ENCODE measurements around the gene OR1J4. TPM values are rescaled to one million over a fixed set of nuclear protein-coding genes. Genes with fewer than 3 reads are reported as not detected.

The OR1J4 gene, protein sequence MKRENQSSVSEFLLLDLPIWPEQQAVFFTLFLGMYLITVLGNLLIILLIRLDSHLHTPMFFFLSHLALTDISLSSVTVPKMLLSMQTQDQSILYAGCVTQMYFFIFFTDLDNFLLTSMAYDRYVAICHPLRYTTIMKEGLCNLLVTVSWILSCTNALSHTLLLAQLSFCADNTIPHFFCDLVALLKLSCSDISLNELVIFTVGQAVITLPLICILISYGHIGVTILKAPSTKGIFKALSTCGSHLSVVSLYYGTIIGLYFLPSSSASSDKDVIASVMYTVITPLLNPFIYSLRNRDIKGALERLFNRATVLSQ
- total RNA-seq: not detected

DNA sequence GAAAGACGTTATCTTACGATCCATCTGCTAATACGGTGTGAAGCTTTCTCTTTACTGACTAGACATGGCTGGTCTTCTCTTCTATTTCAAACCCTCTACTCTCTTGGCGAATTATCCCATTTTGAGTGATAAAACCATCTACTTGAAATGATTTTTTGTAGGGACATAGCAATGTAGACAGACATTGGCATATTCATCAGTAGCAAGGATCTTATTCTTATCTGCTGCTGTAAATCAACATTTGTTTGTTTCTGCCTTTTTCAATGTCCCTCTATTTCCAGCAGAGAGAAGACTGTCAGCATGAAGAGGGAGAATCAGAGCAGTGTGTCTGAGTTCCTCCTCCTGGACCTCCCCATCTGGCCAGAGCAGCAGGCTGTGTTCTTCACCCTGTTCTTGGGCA, at the start of gene OR1J4:
Gene OR1J4, plus strand, starts transcription at position 301 of the 400 bp plus-strand sequence. Its CDS starts 0 bp downstream, at position 301.
- no peak for ATAC-seq

DNA sequence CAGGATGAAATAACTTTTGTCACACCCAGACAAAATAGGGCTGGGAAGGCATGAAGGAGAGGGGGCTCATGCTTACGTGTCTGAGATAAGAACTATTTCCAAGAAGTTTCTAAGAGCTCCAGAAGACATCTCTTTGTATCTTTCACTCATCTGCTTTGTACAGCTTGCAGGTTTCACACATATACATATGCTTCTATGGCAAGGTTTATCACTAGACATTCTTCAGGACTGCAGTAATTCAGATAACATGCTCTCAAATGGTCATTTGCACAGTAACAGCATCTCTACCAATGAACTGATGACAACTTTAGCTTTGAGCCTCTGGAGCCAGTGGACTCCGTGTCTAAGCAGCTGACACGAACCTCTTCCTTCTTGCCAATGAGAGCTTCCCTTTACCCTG, 44.4 kb upstream of the OR1J4 start:
- Histone ChIP-seq H3K4me1 (no peaks in the 10 kb centered on the region), H3K36me3 (no peaks in the 10 kb centered on the region), H3K9me3 (no peaks in the 10 kb centered on the region), H3K4me3 (no peak overlapping the region), H3K27ac (no peak overlapping the region), H3K27me3 (peaks cover 13% of the 10 kb centered on the region)
- ATAC-seq: no peak
- TF ChIP-seq EP300 (IDR thresholded peaks at IDR 0.05): no peak
- TF ChIP-seq, protein P1, sequence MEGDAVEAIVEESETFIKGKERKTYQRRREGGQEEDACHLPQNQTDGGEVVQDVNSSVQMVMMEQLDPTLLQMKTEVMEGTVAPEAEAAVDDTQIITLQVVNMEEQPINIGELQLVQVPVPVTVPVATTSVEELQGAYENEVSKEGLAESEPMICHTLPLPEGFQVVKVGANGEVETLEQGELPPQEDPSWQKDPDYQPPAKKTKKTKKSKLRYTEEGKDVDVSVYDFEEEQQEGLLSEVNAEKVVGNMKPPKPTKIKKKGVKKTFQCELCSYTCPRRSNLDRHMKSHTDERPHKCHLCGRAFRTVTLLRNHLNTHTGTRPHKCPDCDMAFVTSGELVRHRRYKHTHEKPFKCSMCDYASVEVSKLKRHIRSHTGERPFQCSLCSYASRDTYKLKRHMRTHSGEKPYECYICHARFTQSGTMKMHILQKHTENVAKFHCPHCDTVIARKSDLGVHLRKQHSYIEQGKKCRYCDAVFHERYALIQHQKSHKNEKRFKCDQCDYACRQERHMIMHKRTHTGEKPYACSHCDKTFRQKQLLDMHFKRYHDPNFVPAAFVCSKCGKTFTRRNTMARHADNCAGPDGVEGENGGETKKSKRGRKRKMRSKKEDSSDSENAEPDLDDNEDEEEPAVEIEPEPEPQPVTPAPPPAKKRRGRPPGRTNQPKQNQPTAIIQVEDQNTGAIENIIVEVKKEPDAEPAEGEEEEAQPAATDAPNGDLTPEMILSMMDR (IDR thresholded peaks at IDR 0.05): no peak
- TF ChIP-seq POLR2AphosphoS5 (IDR thresholded peaks at IDR 0.05): no peak
- TF ChIP-seq POLR2A (IDR thresholded peaks at IDR 0.05): no peak
- 37 to 79% methylated on average over 3 of the region's 3 CpGs for WGBS, 2 donors (ENCODE audit: low coverage in 1 of 2)

More for the DNA sequence above, at the start of gene OR1J4:
- no peak within 1 kb of the TSS for H3K4me3 ChIP-seq
- H3K36me3 ChIP-seq: no peaks in the 10 kb centered on the region
- no peak within 1 kb of the TSS for H3K27ac ChIP-seq
- no peaks in the 10 kb centered on the region for H3K9me3 ChIP-seq
- no peaks in the 10 kb centered on the region for H3K4me1 ChIP-seq
- H3K27me3 ChIP-seq: peaks cover 2% of the 10 kb centered on the region
- WGBS, 2 donors (ENCODE audit: low coverage in 1 of 2): 63 to 77% methylated on average over 4 of the region's 4 CpGs
- TF ChIP-seq, protein P1 (IDR thresholded peaks at IDR 0.05): no peak
- TF ChIP-seq EP300 (IDR thresholded peaks at IDR 0.05): no peak
- no peak for TF ChIP-seq POLR2A (IDR thresholded peaks at IDR 0.05)
- no peak for TF ChIP-seq POLR2AphosphoS5 (IDR thresholded peaks at IDR 0.05)

DNA sequence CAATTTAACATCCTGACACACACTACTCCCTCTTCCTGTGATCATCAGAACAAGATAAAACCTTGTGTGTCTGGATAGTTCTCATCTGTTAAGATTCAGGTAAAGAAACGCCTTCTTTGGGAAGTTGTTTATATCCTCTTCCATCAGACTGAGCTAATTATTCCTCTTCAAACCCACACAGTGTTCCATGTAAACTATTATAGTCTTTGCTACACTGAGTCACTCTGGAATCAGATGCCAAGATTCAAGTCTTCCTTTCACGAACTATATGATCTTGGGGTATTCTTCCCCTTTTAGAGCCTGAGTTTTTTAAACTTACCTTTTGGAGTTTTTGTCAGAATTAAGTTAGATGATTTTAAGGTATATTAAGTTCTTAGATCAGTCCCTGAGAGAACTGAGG, 43.2 kb upstream of the OR1J4 start:
- no peaks in the 10 kb centered on the region for H3K36me3 ChIP-seq

DNA sequence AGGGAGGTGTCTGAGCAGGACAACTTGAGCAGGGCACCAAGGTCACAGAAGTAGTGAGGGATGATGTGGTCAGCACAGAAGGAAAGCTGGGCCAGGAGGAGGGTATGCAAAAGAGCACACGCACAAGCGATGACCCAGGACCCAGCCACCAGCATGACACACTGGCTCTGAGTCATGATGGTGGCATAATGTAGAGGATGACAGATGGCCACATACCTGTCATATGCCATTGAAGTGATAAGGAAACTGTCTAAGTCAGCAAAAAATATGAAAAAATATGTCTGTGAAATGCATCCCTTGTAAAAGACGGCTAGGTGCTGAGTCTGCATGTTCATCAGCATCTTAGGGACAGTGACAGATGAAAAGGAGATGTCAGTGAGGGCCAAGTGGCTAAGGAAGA, 41.6 kb upstream of the OR1J4 start:
- H3K27me3 ChIP-seq: peaks cover 3% of the 10 kb centered on the region
- H3K4me3 ChIP-seq: no peak overlapping the region
- WGBS, 2 donors (ENCODE audit: low coverage in 1 of 2): 72 to 77% methylated on average over 3 of the region's 3 CpGs
- no peaks in the 10 kb centered on the region for H3K9me3 ChIP-seq
- TF ChIP-seq EP300 (IDR thresholded peaks at IDR 0.05) (no peak), POLR2AphosphoS5 (IDR thresholded peaks at IDR 0.05) (no peak), POLR2A (IDR thresholded peaks at IDR 0.05) (no peak)
- TF ChIP-seq, protein P1 (IDR thresholded peaks at IDR 0.05): no peak
- ATAC-seq: no peak
- H3K4me1 ChIP-seq: no peaks in the 10 kb centered on the region
- H3K27ac ChIP-seq: no peak overlapping the region
- H3K36me3 ChIP-seq: no peaks in the 10 kb centered on the region

More for the DNA sequence above, 43.2 kb upstream of the OR1J4 start:
- H3K9me3 ChIP-seq: no peaks in the 10 kb centered on the region
- TF ChIP-seq POLR2AphosphoS5 (IDR thresholded peaks at IDR 0.05): no peak
- TF ChIP-seq, protein P1 (IDR thresholded peaks at IDR 0.05): no peak
- no peak for ATAC-seq
- H3K4me3 ChIP-seq: no peak overlapping the region
- no peaks in the 10 kb centered on the region for H3K4me1 ChIP-seq
- 13 to 26% methylated on average over 2 of the region's 2 CpGs for WGBS, 2 donors (ENCODE audit: low coverage in 1 of 2)
- H3K27me3 ChIP-seq: peaks cover 3% of the 10 kb centered on the region
- no peak overlapping the region for H3K27ac ChIP-seq

DNA sequence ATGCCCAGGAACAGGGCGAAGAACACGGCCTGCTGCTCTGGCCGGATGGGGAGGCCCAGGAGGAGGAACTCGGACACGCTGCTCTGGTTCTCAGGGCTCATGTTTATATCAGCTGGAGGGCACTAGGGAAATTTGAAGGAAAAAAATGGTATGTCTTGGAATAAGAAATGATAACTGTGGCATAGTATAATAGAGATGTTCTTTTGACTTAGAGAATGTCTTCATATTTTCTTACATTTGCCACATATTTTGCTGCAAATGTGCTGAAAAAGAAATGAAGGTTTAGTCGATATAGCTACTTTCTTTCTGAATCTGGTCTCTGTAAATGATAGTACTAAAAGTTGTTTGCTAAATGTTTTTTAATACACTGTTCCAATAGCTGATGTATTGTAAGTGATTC, 41.1 kb upstream of the OR1J4 start, which contains the start of gene OR1J1:
Gene OR1J1, minus strand, starts transcription at position 101 of the 400 bp plus-strand sequence. Its CDS starts 0 bp downstream, at position 101.
- Histone ChIP-seq H3K36me3 (no peaks in the 10 kb centered on the region), H3K9me3 (no peaks in the 10 kb centered on the region), H3K27ac (no peak within 1 kb of the TSS), H3K4me1 (no peaks in the 10 kb centered on the region), H3K4me3 (no peak within 1 kb of the TSS), H3K27me3 (peaks cover 3% of the 10 kb centered on the region)
- TF ChIP-seq POLR2A (IDR thresholded peaks at IDR 0.05) (no peak), POLR2AphosphoS5 (IDR thresholded peaks at IDR 0.05) (no peak), EP300 (IDR thresholded peaks at IDR 0.05) (no peak)
- TF ChIP-seq, protein P1 (IDR thresholded peaks at IDR 0.05): no peak
- ATAC-seq: no peak
- WGBS, 2 donors (ENCODE audit: low coverage in 1 of 2): 85 to 90% methylated on average over 6 of the region's 6 CpGs

Measured in gastroesophageal sphincter (tissue), 4 donors.